Measurements from ENCODE around the gene C19orf12.

- TF ChIP-seq BACH2 (CRISPR knock-in tag; IDR thresholded peaks at IDR 0.05; ENCODE audit: borderline replicate concordance): no peak
- TF ChIP-seq ARNTL (CRISPR knock-in tag; IDR thresholded peaks at IDR 0.05; ENCODE audit: borderline replicate concordance, low read depth): no peak
- no peak for TF ChIP-seq ZFP30 (CRISPR knock-in tag; IDR thresholded peaks at IDR 0.05)
- TF ChIP-seq RARB (CRISPR knock-in tag; IDR thresholded peaks at IDR 0.05): no peak
- no peak for TF ChIP-seq ESRRG (CRISPR knock-in tag; IDR thresholded peaks at IDR 0.05)
- no peak for TF ChIP-seq POU6F1 (CRISPR knock-in tag; IDR thresholded peaks at IDR 0.05; ENCODE audit: borderline replicate concordance, low read depth)
- no peak for TF ChIP-seq CREB5 (CRISPR knock-in tag; IDR thresholded peaks at IDR 0.05; ENCODE audit: low read depth)
- TF ChIP-seq TCF4 (CRISPR knock-in tag; IDR thresholded peaks at IDR 0.05; ENCODE audit: borderline replicate concordance): no peak
- TF ChIP-seq TOX (CRISPR knock-in tag; IDR thresholded peaks at IDR 0.05; ENCODE audit: borderline replicate concordance): no peak
- no peak for TF ChIP-seq PPARA (CRISPR knock-in tag; IDR thresholded peaks at IDR 0.05; ENCODE audit: borderline replicate concordance)
- TF ChIP-seq ZFP3 (CRISPR knock-in tag; IDR thresholded peaks at IDR 0.05): no peak
- TF ChIP-seq ZNF565 (CRISPR knock-in tag; conservative IDR thresholded peaks at IDR 0.05; ENCODE audit: low read depth): no peak
Measured at GRCh38 chr19:29712744-29713516, 2.1 kb downstream of the C19orf12 start.

Data from SK-N-SH treated with all-trans-retinoic acid at 6 μM for 48 hours (cell line).